Activated CD4-positive, CD25-positive, alpha-beta regulatory T cell treated with anti-CD3 and anti-CD28 coated beads, Interleukin-2, amount 50 U/mL, for 24 hours (primary cell): ENCODE data around the gene P2RY6.
"Not testable (repeated sequence)": the region's sequence is repeated elsewhere in the genome, so short reads cannot be mapped to it uniquely, and the experiment has no call there.

Experiments used
- ATAC-seq, 2 donors: fragments of 150-1000 bp; cut with Tn5 transposase; one replicate each; pipeline ENCODE4 v1.10.0; 2021; ENCODE audit warnings: mild to moderate bottlenecking in 1 of 2, moderate library complexity in 1 of 2

The P2RY6 gene

GRCh38 chr11:73262851-73263495, 9.2 kb upstream of the P2RY6 start:
- ATAC-seq = no peak

- no peak for ATAC-seq
Measured at GRCh38 chr11:73263640-73264039, 8.5 kb upstream of the P2RY6 start.

GRCh38 chr11:73265278-73265810, 6.8 kb upstream of the P2RY6 start:
- no peak for ATAC-seq

GRCh38 chr11:73265853-73266645, 6.1 kb upstream of the P2RY6 start:
- ATAC-seq = no peak

- no peak for ATAC-seq
Measured at GRCh38 chr11:73266646-73267020, 5.5 kb upstream of the P2RY6 start.

- ATAC-seq = no peak
Measured at GRCh38 chr11:73267122-73267846, 4.9 kb upstream of the P2RY6 start.

GRCh38 chr11:73267906-73268540, 4.1 kb upstream of the P2RY6 start:
- ATAC-seq = no peak

GRCh38 chr11:73268671-73269271, 3.4 kb upstream of the P2RY6 start:
- no peak for ATAC-seq

GRCh38 chr11:73269459-73270015, 2.6 kb upstream of the P2RY6 start:
- ATAC-seq = no peak

GRCh38 chr11:73270016-73270854, 1.9 kb upstream of the P2RY6 start:
- ATAC-seq = no peak

- ATAC-seq = no peak
Measured at GRCh38 chr11:73270855-73271477, 1.2 kb upstream of the P2RY6 start.

- not testable (repeated sequence) for ATAC-seq
Measured at GRCh38 chr11:73271478-73271865, 666 bp upstream of the P2RY6 start.

- ATAC-seq = no peak
Measured at GRCh38 chr11:73272680-73273038, 521 bp downstream of the P2RY6 start.

- ATAC-seq = no peak
Measured at GRCh38 chr11:73273222-73273895, 1.2 kb downstream of the P2RY6 start.

GRCh38 chr11:73274191-73274590, 2.1 kb downstream of the P2RY6 start:
- not testable (repeated sequence) for ATAC-seq

- ATAC-seq = no peak
Measured at GRCh38 chr11:73274722-73275380, 2.7 kb downstream of the P2RY6 start.

GRCh38 chr11:73275381-73275750, 3.2 kb downstream of the P2RY6 start:
- ATAC-seq = no peak

GRCh38 chr11:73277467-73277866, 5.3 kb downstream of the P2RY6 start:
- ATAC-seq = no peak

- ATAC-seq = no peak
Measured at GRCh38 chr11:73280626-73281025, 8.5 kb downstream of the P2RY6 start.
